Measurements from ENCODE around the gene CHN2. TPM values are rescaled to one million over a fixed set of nuclear protein-coding genes. Genes with fewer than 3 reads are reported as not detected.

The CHN2 gene
- total RNA-seq, 1 experiment from 2014 or later: 2.1 TPM

GRCh38 chr7:29483219-29484104, 288.9 kb downstream of the CHN2 start:
- intact Hi-C loops (cut with micrococcal nuclease): no loop called here
- H3K4me2 ChIP-seq (ENCODE audit: low read length): no peak overlapping the region
- ChIA-PET RAD21 (ENCODE audit: low non-redundant PET in 1 of 2, low total read pairs in 2 of 2, uncharacterized antibody in 2 of 2, unreplicated experiment in 2 of 2) (interaction anchor here in 1 of 2 experiments (0.6 kb wide), 1 partner anchor 326 kb away, joined by 3 read pairs; no protein-coding TSS in a partner anchor), POLR2A (no interaction called here), CTCF (no interaction called here)
- no peaks in the 10 kb centered on the region for H3K79me2 ChIP-seq (ENCODE audit: insufficient read depth, low read length)
- TF ChIP-seq EZH2 (IDR thresholded peaks at IDR 0.05): no peak
- no peak for TF ChIP-seq EGR1 (IDR thresholded peaks at IDR 0.05; ENCODE audit: low read depth)
- TF ChIP-seq REST (IDR thresholded peaks at IDR 0.05; ENCODE audit: low read depth): no peak
- TF ChIP-seq POLR2AphosphoS5 (IDR thresholded peaks at IDR 0.05; ENCODE audit: low read depth, low read length): no peak
- no peak for TF ChIP-seq MAX (IDR thresholded peaks at IDR 0.05)
- TF ChIP-seq FOSL1 (IDR thresholded peaks at IDR 0.05; ENCODE audit: low read depth): no peak
- no peak for TF ChIP-seq CTCF (IDR thresholded peaks at IDR 0.05 in 2 of 3, conservative IDR thresholded peaks at IDR 0.05 in 1 of 3; ENCODE audit: borderline replicate concordance in 1 of 3, insufficient read depth in 1 of 3, low read depth in 2 of 3, low read length in 2 of 3)
- no peak for TF ChIP-seq ZBTB33 (IDR thresholded peaks at IDR 0.05; ENCODE audit: extremely low read depth, insufficient replicate concordance, low read length)
- TF ChIP-seq EZH2phosphoT487 (IDR thresholded peaks at IDR 0.05; ENCODE audit: borderline replicate concordance): no peak
- TF ChIP-seq RAD21 (IDR thresholded peaks at IDR 0.05; ENCODE audit: low read depth): no peak
- TF ChIP-seq CBX3 (IDR thresholded peaks at IDR 0.05; ENCODE audit: low read depth): no peak
- TF ChIP-seq CEBPB (IDR thresholded peaks at IDR 0.05; ENCODE audit: low read depth): no peak
- TF ChIP-seq TCF7L2 (IDR thresholded peaks at IDR 0.05; ENCODE audit: borderline replicate concordance, extremely low read depth, insufficient read depth, insufficient read length): no peak
- TF ChIP-seq POLR2A (IDR thresholded peaks at IDR 0.05; ENCODE audit: borderline replicate concordance, extremely low read depth, insufficient read depth, insufficient read length): no peak
- TF ChIP-seq ZNF274 (IDR thresholded peaks at IDR 0.05; ENCODE audit: low read depth, low read length): no peak
- TF ChIP-seq ZFX (IDR thresholded peaks at IDR 0.05): no peak
- no peak for TF ChIP-seq YY1 (IDR thresholded peaks at IDR 0.05; ENCODE audit: extremely low read depth, insufficient replicate concordance, low read depth, low read length)
- no peak overlapping the region for H3K4me3 ChIP-seq (replicated peaks in 1 of 2; ENCODE audit: low read depth in 1 of 2, low read length in 2 of 2)
- H3K9me2 ChIP-seq (ENCODE audit: insufficient read depth): no peaks in the 10 kb centered on the region
- no TSS peak for BruUV-seq (replicated peaks)
- H2AFZ ChIP-seq (ENCODE audit: low read depth, low read length, poor library complexity, severe bottlenecking): no peak overlapping the region
- H3K36me3 ChIP-seq (ENCODE audit: control insufficient read depth in 1 of 2, insufficient read depth in 2 of 2, low read length in 2 of 2): no peaks in the 10 kb centered on the region
- no peaks in the 10 kb centered on the region for H4K20me1 ChIP-seq (ENCODE audit: insufficient read depth)
- ATAC-seq: no peak
- DNase-seq (ENCODE audit: low read depth, low spot score): no peak
- H3K27ac ChIP-seq (ENCODE audit: low read depth, low read length): no peak overlapping the region
- no peaks in the 10 kb centered on the region for H3K9me3 ChIP-seq (ENCODE audit: control insufficient read depth in 1 of 2, insufficient read depth in 1 of 2, low read depth in 1 of 2, low read length in 2 of 2)
- H3K27me3 ChIP-seq (ENCODE audit: insufficient read depth, low read length): no peaks in the 10 kb centered on the region
- H3K4me1 ChIP-seq (ENCODE audit: control insufficient read depth in 1 of 2, insufficient read depth in 2 of 2, low read length in 2 of 2): no peaks in the 10 kb centered on the region
- no peak overlapping the region for H3K9ac ChIP-seq (ENCODE audit: low read length)

Measured in HCT116 (cell line).